ENCODE measurements around the gene CSNK1D.

DNA sequence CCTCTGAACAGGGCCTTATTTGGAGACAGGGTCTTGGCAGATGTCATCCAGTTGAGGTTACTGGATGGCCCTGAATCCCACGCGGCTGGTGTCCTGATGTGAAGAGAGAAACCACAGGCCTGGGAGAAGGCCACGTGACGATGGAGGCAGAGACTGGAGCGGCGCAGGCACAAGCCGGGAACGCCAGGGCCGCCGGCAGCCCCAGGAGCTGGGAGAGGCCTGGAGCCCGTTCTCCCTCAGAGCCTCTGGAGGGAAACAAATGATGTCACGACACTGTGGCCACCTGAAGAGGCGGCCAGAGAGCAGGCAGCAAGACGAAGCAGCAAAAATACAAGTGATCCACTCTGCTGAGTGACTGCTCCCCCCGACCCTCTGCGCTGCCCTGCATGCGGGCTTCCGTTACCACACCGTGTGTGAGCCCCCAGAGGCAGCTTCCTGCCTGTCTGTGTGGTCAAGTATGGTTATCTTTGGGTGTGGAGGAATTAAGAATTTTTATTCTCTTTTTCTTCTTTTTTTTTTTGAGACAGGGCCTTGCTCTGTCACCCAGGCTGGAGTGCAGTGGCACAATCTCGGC lies 32.3 kb upstream of the CSNK1D start:
- TF ChIP-seq EP300 (IDR thresholded peaks at IDR 0.05; ENCODE audit: borderline replicate concordance in 1 of 2, control insufficient read depth in 1 of 2, low read depth in 2 of 2, low read length in 2 of 2) (no peak), GATAD2B (conservative IDR thresholded peaks at IDR 0.05; ENCODE audit: low read depth) (no peak), CHD2 (IDR thresholded peaks at IDR 0.05; ENCODE audit: borderline replicate concordance, low read depth, low read length) (no peak), TARDBP (IDR thresholded peaks at IDR 0.05; ENCODE audit: borderline replicate concordance) (no peak)

Data from GM12878 (cell line).